SU-DHL-6 (cell line): ENCODE measurements around the gene VCAN.

Source experiments
- CTCF ChIP-seq: fragments of 200-600 bp; sonication (generic); IDR thresholded peaks from one replicate; pipeline ENCODE4 v1.5.1; 2017; ENCODE audit warnings: antibody characterized with exemption, mild to moderate bottlenecking, low read length, moderate library complexity; ENCODE audit not compliant: insufficient read depth, poor library complexity, severe bottlenecking
- EZH2phosphoT487 ChIP-seq: fragments of 200-600 bp; sonication (generic), shearing (Covaris generic); conservative IDR thresholded peaks from 2 replicates; pipeline ENCODE4 v1.6.1; 2018; ENCODE audit warnings: mild to moderate bottlenecking, antibody characterized with exemption, low read length, moderate library complexity, mixed read lengths

GRCh38 chr5:83518319-83519061, 46.9 kb downstream of the VCAN start:
- TF ChIP-seq CTCF (no peak), EZH2phosphoT487 (no peak)
